Measurements from ENCODE around the gene HIRIP3.

The HIRIP3 gene

GRCh38 chr16:30010844-30011713 is 15.7 kb upstream of the HIRIP3 start, which contains the start of gene DOC2A:
Gene DOC2A, minus strand, starts transcription at chr16:30011027. Its CDS starts 805 bp downstream, at chr16:30010222.
- Histone ChIP-seq H2AFZ (ENCODE audit: insufficient read depth, low read length, poor library complexity) (peak within 1 kb of the TSS; percentile 72), H4K91ac (ENCODE audit: low read depth, low read length) (no peak within 1 kb of the TSS), H2AK5ac (ENCODE audit: low read length) (no peak within 1 kb of the TSS), H4K12ac (ENCODE audit: low read depth, low read length) (no peak within 1 kb of the TSS), H2BK12ac (ENCODE audit: low read length) (no peak within 1 kb of the TSS), H3K9me3 (ENCODE audit: insufficient read depth, low read depth, low read length) (peaks cover 5% of the 10 kb centered on the region), H4K8ac (ENCODE audit: low read depth, low read length) (no peak within 1 kb of the TSS), H3K36me3 (ENCODE audit: control insufficient read depth in 1 of 2, insufficient read depth in 2 of 2, low read length in 2 of 2) (peaks cover 1 to 2% of the 10 kb centered on the region in 2 experiments), H3K18ac (ENCODE audit: low read length) (no peak within 1 kb of the TSS), H3K14ac (ENCODE audit: low read length) (no peak within 1 kb of the TSS), H3K4me2 (ENCODE audit: low read length) (peak within 1 kb of the TSS; percentile 89), H3K4me3 (ENCODE audit: low read depth, low read length) (peak within 1 kb of the TSS; percentile 67), H3K23ac (ENCODE audit: low read length) (no peak within 1 kb of the TSS), H3K27ac (ENCODE audit: low read depth, low read length) (no peak within 1 kb of the TSS), H3K9ac (ENCODE audit: low read length) (no peak within 1 kb of the TSS), H3K4me1 (ENCODE audit: control insufficient read depth in 1 of 2, insufficient read depth in 2 of 2, low read length in 2 of 2) (peaks cover 2% of the 10 kb centered on the region in 2 experiments), H3K79me1 (ENCODE audit: low read length) (no peaks in the 10 kb centered on the region), H3K79me2 (ENCODE audit: control insufficient read depth, insufficient read depth, low read length, poor library complexity) (no peaks in the 10 kb centered on the region), H3K27me3 (ENCODE audit: insufficient read depth, low read length) (peaks cover 21% of the 10 kb centered on the region), H2BK120ac (ENCODE audit: insufficient read depth, low read length, poor library complexity) (no peak within 1 kb of the TSS), H3K4ac (ENCODE audit: low read depth, low read length) (no peak within 1 kb of the TSS), H2BK5ac (ENCODE audit: low read depth, low read length, poor library complexity) (no peak within 1 kb of the TSS)
- WGBS (ENCODE audit: extremely low coverage, insufficient coverage, insufficient read length) = no CpG with 5 or more reads among the region's 99 CpGs
- no peak for DNase-seq

- H4K12ac ChIP-seq (ENCODE audit: low read depth, low read length) = no peak overlapping the region
- peaks cover 2% of the 10 kb centered on the region in 2 experiments for H3K4me1 ChIP-seq (ENCODE audit: control insufficient read depth in 1 of 2, insufficient read depth in 2 of 2, low read length in 2 of 2)
- no peak overlapping the region for H3K23ac ChIP-seq (ENCODE audit: low read length)
- peaks cover 5% of the 10 kb centered on the region for H3K9me3 ChIP-seq (ENCODE audit: insufficient read depth, low read depth, low read length)
- no peak overlapping the region for H4K8ac ChIP-seq (ENCODE audit: low read depth, low read length)
- no peak overlapping the region for H3K4me3 ChIP-seq (ENCODE audit: low read depth, low read length)
- peak overlapping the region; percentile 89 for H3K4me2 ChIP-seq (ENCODE audit: low read length)
- H3K36me3 ChIP-seq (ENCODE audit: control insufficient read depth in 1 of 2, insufficient read depth in 2 of 2, low read length in 2 of 2) = peaks cover 7 to 9% of the 10 kb centered on the region in 2 experiments
- H3K27me3 ChIP-seq (ENCODE audit: insufficient read depth, low read length) = peaks cover 21% of the 10 kb centered on the region
- DNase-seq = no peak
- H3K27ac ChIP-seq (ENCODE audit: low read depth, low read length) = no peak overlapping the region
- WGBS (ENCODE audit: extremely low coverage, insufficient coverage, insufficient read length) = no CpG with 5 or more reads among the region's 34 CpGs
- H4K91ac ChIP-seq (ENCODE audit: low read depth, low read length) = no peak overlapping the region
- H3K18ac ChIP-seq (ENCODE audit: low read length) = no peak overlapping the region
- no peak overlapping the region for H2BK120ac ChIP-seq (ENCODE audit: insufficient read depth, low read length, poor library complexity)
- H3K14ac ChIP-seq (ENCODE audit: low read length) = no peak overlapping the region
- no peak overlapping the region for H2AFZ ChIP-seq (ENCODE audit: insufficient read depth, low read length, poor library complexity)
- H3K9ac ChIP-seq (ENCODE audit: low read length) = no peak overlapping the region
- no peak overlapping the region for H2BK5ac ChIP-seq (ENCODE audit: low read depth, low read length, poor library complexity)
- no peak overlapping the region for H2BK12ac ChIP-seq (ENCODE audit: low read length)
- H3K79me2 ChIP-seq (ENCODE audit: control insufficient read depth, insufficient read depth, low read length, poor library complexity) = no peaks in the 10 kb centered on the region
- no peak overlapping the region for H2AK5ac ChIP-seq (ENCODE audit: low read length)
- no peaks in the 10 kb centered on the region for H3K79me1 ChIP-seq (ENCODE audit: low read length)
- no peak overlapping the region for H3K4ac ChIP-seq (ENCODE audit: low read depth, low read length)
Measured at GRCh38 chr16:30009990-30010843, 14.8 kb upstream of the HIRIP3 start.

- Histone ChIP-seq H3K4me1 (ENCODE audit: control insufficient read depth in 1 of 2, insufficient read depth in 2 of 2, low read length in 2 of 2) (peaks cover 2% of the 10 kb centered on the region in 2 experiments), H4K12ac (ENCODE audit: low read depth, low read length) (no peak overlapping the region), H2BK120ac (ENCODE audit: insufficient read depth, low read length, poor library complexity) (no peak overlapping the region), H2BK5ac (ENCODE audit: low read depth, low read length, poor library complexity) (no peak overlapping the region), H3K27me3 (ENCODE audit: insufficient read depth, low read length) (peaks cover 21% of the 10 kb centered on the region), H3K9me3 (ENCODE audit: insufficient read depth, low read depth, low read length) (peaks cover 5% of the 10 kb centered on the region), H3K4me2 (ENCODE audit: low read length) (no peak overlapping the region), H3K4me3 (ENCODE audit: low read depth, low read length) (no peak overlapping the region), H3K14ac (ENCODE audit: low read length) (no peak overlapping the region), H3K23ac (ENCODE audit: low read length) (no peak overlapping the region), H2AK5ac (ENCODE audit: low read length) (no peak overlapping the region), H3K36me3 (ENCODE audit: control insufficient read depth in 1 of 2, insufficient read depth in 2 of 2, low read length in 2 of 2) (peaks cover 11 to 16% of the 10 kb centered on the region in 2 experiments), H3K4ac (ENCODE audit: low read depth, low read length) (no peak overlapping the region), H4K91ac (ENCODE audit: low read depth, low read length) (no peak overlapping the region), H3K79me1 (ENCODE audit: low read length) (no peaks in the 10 kb centered on the region), H4K8ac (ENCODE audit: low read depth, low read length) (no peak overlapping the region), H2BK12ac (ENCODE audit: low read length) (no peak overlapping the region), H2AFZ (ENCODE audit: insufficient read depth, low read length, poor library complexity) (no peak overlapping the region), H3K9ac (ENCODE audit: low read length) (no peak overlapping the region), H3K79me2 (ENCODE audit: control insufficient read depth, insufficient read depth, low read length, poor library complexity) (no peaks in the 10 kb centered on the region), H3K18ac (ENCODE audit: low read length) (no peak overlapping the region), H3K27ac (ENCODE audit: low read depth, low read length) (no peak overlapping the region)
- no CpG with 5 or more reads among the region's 26 CpGs for WGBS (ENCODE audit: extremely low coverage, insufficient coverage, insufficient read length)
- DNase-seq = no peak
Measured at GRCh38 chr16:30009085-30009862, 13.9 kb upstream of the HIRIP3 start.

- Histone ChIP-seq H4K12ac (ENCODE audit: low read depth, low read length) (no peak overlapping the region), H3K9ac (ENCODE audit: low read length) (no peak overlapping the region), H2BK5ac (ENCODE audit: low read depth, low read length, poor library complexity) (no peak overlapping the region), H4K8ac (ENCODE audit: low read depth, low read length) (no peak overlapping the region), H2AK5ac (ENCODE audit: low read length) (no peak overlapping the region), H2AFZ (ENCODE audit: insufficient read depth, low read length, poor library complexity) (no peak overlapping the region), H3K4me2 (ENCODE audit: low read length) (no peak overlapping the region), H4K91ac (ENCODE audit: low read depth, low read length) (no peak overlapping the region), H3K4me1 (ENCODE audit: control insufficient read depth in 1 of 2, insufficient read depth in 2 of 2, low read length in 2 of 2) (peaks cover 2% of the 10 kb centered on the region in 2 experiments), H3K14ac (ENCODE audit: low read length) (no peak overlapping the region), H3K9me3 (ENCODE audit: insufficient read depth, low read depth, low read length) (peaks cover 5% of the 10 kb centered on the region), H3K4me3 (ENCODE audit: low read depth, low read length) (no peak overlapping the region), H3K36me3 (ENCODE audit: control insufficient read depth in 1 of 2, insufficient read depth in 2 of 2, low read length in 2 of 2) (peaks cover 23 to 27% of the 10 kb centered on the region in 2 experiments), H2BK120ac (ENCODE audit: insufficient read depth, low read length, poor library complexity) (no peak overlapping the region), H3K79me2 (ENCODE audit: control insufficient read depth, insufficient read depth, low read length, poor library complexity) (no peaks in the 10 kb centered on the region), H3K27me3 (ENCODE audit: insufficient read depth, low read length) (peaks cover 21% of the 10 kb centered on the region), H3K27ac (ENCODE audit: low read depth, low read length) (no peak overlapping the region), H3K79me1 (ENCODE audit: low read length) (no peaks in the 10 kb centered on the region), H3K23ac (ENCODE audit: low read length) (no peak overlapping the region), H3K18ac (ENCODE audit: low read length) (no peak overlapping the region), H3K4ac (ENCODE audit: low read depth, low read length) (no peak overlapping the region), H2BK12ac (ENCODE audit: low read length) (no peak overlapping the region)
- no peak for DNase-seq
- no CpG with 5 or more reads among the region's 11 CpGs for WGBS (ENCODE audit: extremely low coverage, insufficient coverage, insufficient read length)
Measured at GRCh38 chr16:30007378-30007895, 12.0 kb upstream of the HIRIP3 start.
